GM20431 (cell line): ENCODE data around the gene RAVER2.
"Not testable (repeated sequence)": the region's sequence is repeated elsewhere in the genome, so short reads cannot be mapped to it uniquely, and the experiment has no call there.

Source experiments
- in situ Hi-C: fragments of 300-500 bp; cut with MseI, MboI; formaldehyde crosslinking; loops from one replicate; pipeline ENCODE4 v1.15.0; 2020; ENCODE audit warnings: low sequenced_read_pairs; ENCODE audit not compliant: unreplicated experiment

RAVER2 gene

GRCh38 chr1:64745986-64746940 lies 1.4 kb downstream of the RAVER2 start:
- in situ Hi-C loops = no loop called here

- in situ Hi-C loops = no loop called here
Observed at GRCh38 chr1:64748222-64748621, 3.3 kb downstream of the RAVER2 start.

- in situ Hi-C loops = no loop called here
Observed at GRCh38 chr1:64748706-64749105, 3.8 kb downstream of the RAVER2 start.

- in situ Hi-C loops = no loop called here
Observed at GRCh38 chr1:64750092-64750491, 5.2 kb downstream of the RAVER2 start.

GRCh38 chr1:64750875-64751274 lies 6.0 kb downstream of the RAVER2 start:
- in situ Hi-C loops = no loop called here

GRCh38 chr1:64754173-64754572 lies 9.3 kb downstream of the RAVER2 start:
- in situ Hi-C loops = no loop called here

GRCh38 chr1:64755361-64755760 lies 10.5 kb downstream of the RAVER2 start:
- in situ Hi-C loops = no loop called here

GRCh38 chr1:64756770-64757169 lies 11.9 kb downstream of the RAVER2 start:
- in situ Hi-C loops = no loop called here

- in situ Hi-C loops = no loop called here
Observed at GRCh38 chr1:64757213-64757612, 12.3 kb downstream of the RAVER2 start.

- in situ Hi-C loops = no loop called here
Observed at GRCh38 chr1:64758233-64758632, 13.4 kb downstream of the RAVER2 start.

- in situ Hi-C loops = no loop called here
Observed at GRCh38 chr1:64759968-64760367, 15.1 kb downstream of the RAVER2 start.

GRCh38 chr1:64765012-64765411 lies 20.1 kb downstream of the RAVER2 start:
- in situ Hi-C loops = no loop called here

- in situ Hi-C loops = no loop called here
Observed at GRCh38 chr1:64765826-64766225, 21.0 kb downstream of the RAVER2 start.

- in situ Hi-C loops = no loop called here
Observed at GRCh38 chr1:64766429-64766828, 21.6 kb downstream of the RAVER2 start.

GRCh38 chr1:64769482-64769881 lies 24.6 kb downstream of the RAVER2 start:
- in situ Hi-C loops = no loop called here

- in situ Hi-C loops = no loop called here
Observed at GRCh38 chr1:64769971-64770370, 25.1 kb downstream of the RAVER2 start.

- in situ Hi-C loops = not testable (repeated sequence)
Observed at GRCh38 chr1:64773306-64773705, 28.4 kb downstream of the RAVER2 start.

- in situ Hi-C loops = no loop called here
Observed at GRCh38 chr1:64775113-64775512, 30.2 kb downstream of the RAVER2 start.

- in situ Hi-C loops = not testable (repeated sequence)
Observed at GRCh38 chr1:64782044-64782443, 37.2 kb downstream of the RAVER2 start.

GRCh38 chr1:64782848-64783247 lies 38.0 kb downstream of the RAVER2 start:
- in situ Hi-C loops = not testable (repeated sequence)

- in situ Hi-C loops = no loop called here
Observed at GRCh38 chr1:64790832-64791487, 46.1 kb downstream of the RAVER2 start.
